ENCODE data around the gene ARF3. TPM values are rescaled to one million over a fixed set of nuclear protein-coding genes. Genes with fewer than 3 reads are reported as not detected.

The ARF3 gene
- total and polyA plus RNA-seq, 2 of the 13 experiments (the other 11 are each of a cell fraction or from before 2014, with no cell fraction given) = 53.8 to 57.9 TPM

DNA sequence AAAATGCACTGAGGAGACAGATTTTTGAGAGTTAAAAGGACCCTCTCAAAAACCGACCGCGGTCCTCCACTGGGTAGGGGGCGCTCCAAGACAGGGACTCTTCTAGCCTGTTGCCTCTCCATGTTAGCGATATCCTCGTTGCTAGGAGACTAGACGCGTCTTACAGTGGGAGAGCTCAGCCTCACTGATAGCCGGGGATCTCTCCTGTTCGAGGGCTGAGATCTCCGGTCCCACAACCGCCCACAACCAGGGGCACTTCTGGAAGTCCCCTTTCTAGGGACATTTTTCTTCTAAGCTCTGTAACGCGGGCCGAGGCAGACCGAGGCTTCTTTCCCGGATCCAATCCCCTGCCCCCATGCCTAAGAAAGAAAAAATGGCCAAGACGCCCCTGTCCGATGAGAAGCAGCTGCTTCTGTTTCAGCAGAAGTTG is 53.3 kb downstream of the ARF3 start:
- ChIA-PET CTCF (ENCODE audit: low intra/inter-chr PET ratio, low total read pairs) (no interaction called here), POLR2A (interaction anchor here (1.1 to 1.7 kb wide), 2 partner anchors 38 to 52 kb away, joined by 4 to 9 read pairs; partner anchors contain the start of genes DDX23 and RND1)
- H3K27me3 ChIP-seq (ENCODE audit: control insufficient read depth in 1 of 2, insufficient read depth in 2 of 2, low read length in 2 of 2) = no peaks in the 10 kb centered on the region
- no peak overlapping the region for H3K9ac ChIP-seq (ENCODE audit: insufficient read depth, low read depth, low read length)
- peaks cover 87% of the 10 kb centered on the region for H3K4me1 ChIP-seq (ENCODE audit: insufficient read depth, low read length)
- peak overlapping the region; percentile 20 to 41 (median 34); a peak in 2 of 6 replicates for H3K4me3 ChIP-seq (replicated peaks in 1 of 3; ENCODE audit: insufficient read depth in 1 of 3, low read depth in 2 of 3, low read length in 3 of 3)
- in situ Hi-C loops (cut with HindIII; ENCODE audit: extremely low pct_ligation_motif_present, low pct_unique_long_range_greater_than_20kb) = no loop called here
- DNase-seq (ENCODE audit: low spot score) (peak; percentile 76), FAIRE-seq (no peak), ATAC-seq (peak; percentile 66)
- H3K4me2 ChIP-seq (ENCODE audit: low read depth, low read length) = peak overlapping the region; percentile 80
- no peak overlapping the region for H3K27ac ChIP-seq (ENCODE audit: extremely low read length, insufficient read depth, low read length)
- no peaks in the 10 kb centered on the region for H4K20me1 ChIP-seq (ENCODE audit: insufficient read depth, low read length)
- H3K36me3 ChIP-seq (replicated peaks in 1 of 2; ENCODE audit: control insufficient read depth in 1 of 2, insufficient read depth in 2 of 2, low read length in 2 of 2) = no peaks in the 10 kb centered on the region
- H3K9me3 ChIP-seq (ENCODE audit: low read length) = no peaks in the 10 kb centered on the region
- intact Hi-C loops (cut with micrococcal nuclease; ENCODE audit: unreplicated experiment) = no loop called here
- no TSS peak for BruUV-seq (replicated peaks)
- H3K79me2 ChIP-seq (ENCODE audit: insufficient read depth, low read length) = no peaks in the 10 kb centered on the region
- H2AFZ ChIP-seq (ENCODE audit: low read length) = no peak overlapping the region
- 36% methylated on average over 17 of the region's 19 CpGs for WGBS (ENCODE audit: low lambda C conversion rate)
- peak; percentile 19; the same call in 1 of the 2 replicates for TF ChIP-seq STAG1 (CRISPR knock-in tag; IDR thresholded peaks at IDR 0.05)
- TF ChIP-seq YY1 (IDR thresholded peaks at IDR 0.05; ENCODE audit: insufficient read depth, insufficient replicate concordance, low read depth, low read length) = peak; percentile 21
- TF ChIP-seq RFX1 (IDR thresholded peaks at IDR 0.05) = peak; percentile 73
- no peak for TF ChIP-seq FOXP1 (IDR thresholded peaks at IDR 0.05)
- TF ChIP-seq FOXP1 (CRISPR knock-in tag; IDR thresholded peaks at IDR 0.05) = 0 out of 2 replicates have a peak, but pooled peaks have one; percentile 0
- TF ChIP-seq SALL2 (CRISPR knock-in tag; IDR thresholded peaks at IDR 0.05) = no peak
- TF ChIP-seq, protein P1, sequence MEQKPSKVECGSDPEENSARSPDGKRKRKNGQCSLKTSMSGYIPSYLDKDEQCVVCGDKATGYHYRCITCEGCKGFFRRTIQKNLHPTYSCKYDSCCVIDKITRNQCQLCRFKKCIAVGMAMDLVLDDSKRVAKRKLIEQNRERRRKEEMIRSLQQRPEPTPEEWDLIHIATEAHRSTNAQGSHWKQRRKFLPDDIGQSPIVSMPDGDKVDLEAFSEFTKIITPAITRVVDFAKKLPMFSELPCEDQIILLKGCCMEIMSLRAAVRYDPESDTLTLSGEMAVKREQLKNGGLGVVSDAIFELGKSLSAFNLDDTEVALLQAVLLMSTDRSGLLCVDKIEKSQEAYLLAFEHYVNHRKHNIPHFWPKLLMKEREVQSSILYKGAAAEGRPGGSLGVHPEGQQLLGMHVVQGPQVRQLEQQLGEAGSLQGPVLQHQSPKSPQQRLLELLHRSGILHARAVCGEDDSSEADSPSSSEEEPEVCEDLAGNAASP (CRISPR knock-in tag; IDR thresholded peaks at IDR 0.05; ENCODE audit: borderline replicate concordance) = 0 out of 2 replicates have a peak, but pooled peaks have one; percentile 22
- TF ChIP-seq HOXA7 (CRISPR knock-in tag; IDR thresholded peaks at IDR 0.05) = no peak
- peak; percentile 37; the same call in 1 of the 2 replicates for TF ChIP-seq THAP11 (CRISPR knock-in tag; IDR thresholded peaks at IDR 0.05)
- TF ChIP-seq ZMYM4 (CRISPR knock-in tag; IDR thresholded peaks at IDR 0.05) = peak; percentile 78
- TF ChIP-seq, protein P2, sequence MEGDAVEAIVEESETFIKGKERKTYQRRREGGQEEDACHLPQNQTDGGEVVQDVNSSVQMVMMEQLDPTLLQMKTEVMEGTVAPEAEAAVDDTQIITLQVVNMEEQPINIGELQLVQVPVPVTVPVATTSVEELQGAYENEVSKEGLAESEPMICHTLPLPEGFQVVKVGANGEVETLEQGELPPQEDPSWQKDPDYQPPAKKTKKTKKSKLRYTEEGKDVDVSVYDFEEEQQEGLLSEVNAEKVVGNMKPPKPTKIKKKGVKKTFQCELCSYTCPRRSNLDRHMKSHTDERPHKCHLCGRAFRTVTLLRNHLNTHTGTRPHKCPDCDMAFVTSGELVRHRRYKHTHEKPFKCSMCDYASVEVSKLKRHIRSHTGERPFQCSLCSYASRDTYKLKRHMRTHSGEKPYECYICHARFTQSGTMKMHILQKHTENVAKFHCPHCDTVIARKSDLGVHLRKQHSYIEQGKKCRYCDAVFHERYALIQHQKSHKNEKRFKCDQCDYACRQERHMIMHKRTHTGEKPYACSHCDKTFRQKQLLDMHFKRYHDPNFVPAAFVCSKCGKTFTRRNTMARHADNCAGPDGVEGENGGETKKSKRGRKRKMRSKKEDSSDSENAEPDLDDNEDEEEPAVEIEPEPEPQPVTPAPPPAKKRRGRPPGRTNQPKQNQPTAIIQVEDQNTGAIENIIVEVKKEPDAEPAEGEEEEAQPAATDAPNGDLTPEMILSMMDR (CRISPR knock-in tag; IDR thresholded peaks at IDR 0.05) = peak; percentile 69
- TF ChIP-seq RBM22 (optimal IDR thresholded peaks at IDR 0.05; ENCODE audit: low read length) = peak; percentile 78
- TF ChIP-seq ZNF652 (CRISPR knock-in tag; IDR thresholded peaks at IDR 0.05; ENCODE audit: borderline replicate concordance, low read depth) = peak; percentile 69; the same call in 1 of the 2 replicates
- TF ChIP-seq, protein P3, sequence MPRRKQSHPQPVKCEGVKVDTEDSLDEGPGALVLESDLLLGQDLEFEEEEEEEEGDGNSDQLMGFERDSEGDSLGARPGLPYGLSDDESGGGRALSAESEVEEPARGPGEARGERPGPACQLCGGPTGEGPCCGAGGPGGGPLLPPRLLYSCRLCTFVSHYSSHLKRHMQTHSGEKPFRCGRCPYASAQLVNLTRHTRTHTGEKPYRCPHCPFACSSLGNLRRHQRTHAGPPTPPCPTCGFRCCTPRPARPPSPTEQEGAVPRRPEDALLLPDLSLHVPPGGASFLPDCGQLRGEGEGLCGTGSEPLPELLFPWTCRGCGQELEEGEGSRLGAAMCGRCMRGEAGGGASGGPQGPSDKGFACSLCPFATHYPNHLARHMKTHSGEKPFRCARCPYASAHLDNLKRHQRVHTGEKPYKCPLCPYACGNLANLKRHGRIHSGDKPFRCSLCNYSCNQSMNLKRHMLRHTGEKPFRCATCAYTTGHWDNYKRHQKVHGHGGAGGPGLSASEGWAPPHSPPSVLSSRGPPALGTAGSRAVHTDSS (CRISPR knock-in tag; conservative IDR thresholded peaks at IDR 0.05) = no peak
- TF ChIP-seq GATAD1 (CRISPR knock-in tag; IDR thresholded peaks at IDR 0.05) = peak; percentile 42; the same call in 1 of the 2 replicates
- TF ChIP-seq, protein P4, sequence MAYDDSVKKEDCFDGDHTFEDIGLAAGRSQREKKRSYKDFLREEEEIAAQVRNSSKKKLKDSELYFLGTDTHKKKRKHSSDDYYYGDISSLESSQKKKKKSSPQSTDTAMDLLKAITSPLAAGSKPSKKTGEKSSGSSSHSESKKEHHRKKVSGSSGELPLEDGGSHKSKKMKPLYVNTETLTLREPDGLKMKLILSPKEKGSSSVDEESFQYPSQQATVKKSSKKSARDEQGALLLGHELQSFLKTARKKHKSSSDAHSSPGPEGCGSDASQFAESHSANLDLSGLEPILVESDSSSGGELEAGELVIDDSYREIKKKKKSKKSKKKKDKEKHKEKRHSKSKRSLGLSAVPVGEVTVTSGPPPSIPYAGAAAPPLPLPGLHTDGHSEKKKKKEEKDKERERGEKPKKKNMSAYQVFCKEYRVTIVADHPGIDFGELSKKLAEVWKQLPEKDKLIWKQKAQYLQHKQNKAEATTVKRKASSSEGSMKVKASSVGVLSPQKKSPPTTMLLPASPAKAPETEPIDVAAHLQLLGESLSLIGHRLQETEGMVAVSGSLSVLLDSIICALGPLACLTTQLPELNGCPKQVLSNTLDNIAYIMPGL (CRISPR knock-in tag; IDR thresholded peaks at IDR 0.05; ENCODE audit: borderline replicate concordance in 1 of 2, low read depth in 1 of 2) = 0 out of 4 replicates have a peak, but pooled peaks of 1 of the 2 experiments have one; percentile 40
- peak; percentile 91 for TF ChIP-seq RFX3 (CRISPR knock-in tag; IDR thresholded peaks at IDR 0.05)
- peak; percentile 81 for TF ChIP-seq SAP130 (CRISPR knock-in tag; IDR thresholded peaks at IDR 0.05; ENCODE audit: low read depth)
- no peak for TF ChIP-seq ZNF614 (CRISPR knock-in tag; IDR thresholded peaks at IDR 0.05; ENCODE audit: borderline replicate concordance)
- no peak for TF ChIP-seq KLF9 (CRISPR knock-in tag; IDR thresholded peaks at IDR 0.05; ENCODE audit: low read depth)
- peak; percentile 20; the same call in 1 of the 2 replicates for TF ChIP-seq RAD21 (CRISPR knock-in tag; IDR thresholded peaks at IDR 0.05)

Data from HepG2 (cell line).